Astrocyte of the cerebellum (primary cell): ENCODE data around the gene ADRB2.

Experiments
- DNase-seq: peaks from one replicate; pipeline ENCODE4 v3.0.0-alpha.2; 2011; ENCODE audit warnings: low read depth
- H3K4me3 ChIP-seq: 2 replicates; pipeline ENCODE4 v1.5.1; 2011; ENCODE audit warnings: mild to moderate bottlenecking, low read depth, low read length, moderate library complexity
- in situ Hi-C: cut with HindIII; loops from 2 replicates; pipeline ENCODE4 v1.10.0; 2017; ENCODE audit warnings: low sequenced_read_pairs
- TF ChIP-seq, protein P1 (sequence below): IDR thresholded peaks from 2 replicates; pipeline ENCODE4 v1.5.1; 2012; ENCODE audit warnings: low read length, low read depth, moderate library complexity, mild to moderate bottlenecking; ENCODE audit errors: missing control alignments

The ADRB2 gene

DNA sequence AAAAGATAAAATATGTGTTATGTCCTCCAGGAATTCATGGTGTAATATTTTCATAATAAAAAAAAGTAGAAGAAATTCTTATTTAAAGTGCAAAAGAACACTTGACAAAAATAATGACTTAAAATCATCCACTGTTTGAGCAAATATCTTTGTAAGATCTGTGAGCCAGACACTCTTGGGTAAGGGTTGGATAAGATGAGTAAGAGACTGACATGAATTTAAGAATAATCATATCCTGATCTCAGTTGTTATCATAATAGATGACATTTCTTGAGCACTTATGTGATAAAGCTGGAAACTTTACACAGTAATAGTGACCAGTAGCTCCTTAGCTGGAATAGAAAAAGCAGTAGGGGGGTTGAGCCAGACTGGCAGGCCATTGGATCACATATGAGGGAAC, 40.0 kb upstream of the ADRB2 start:
- no peak overlapping the region for H3K4me3 ChIP-seq
- TF ChIP-seq, protein P1, sequence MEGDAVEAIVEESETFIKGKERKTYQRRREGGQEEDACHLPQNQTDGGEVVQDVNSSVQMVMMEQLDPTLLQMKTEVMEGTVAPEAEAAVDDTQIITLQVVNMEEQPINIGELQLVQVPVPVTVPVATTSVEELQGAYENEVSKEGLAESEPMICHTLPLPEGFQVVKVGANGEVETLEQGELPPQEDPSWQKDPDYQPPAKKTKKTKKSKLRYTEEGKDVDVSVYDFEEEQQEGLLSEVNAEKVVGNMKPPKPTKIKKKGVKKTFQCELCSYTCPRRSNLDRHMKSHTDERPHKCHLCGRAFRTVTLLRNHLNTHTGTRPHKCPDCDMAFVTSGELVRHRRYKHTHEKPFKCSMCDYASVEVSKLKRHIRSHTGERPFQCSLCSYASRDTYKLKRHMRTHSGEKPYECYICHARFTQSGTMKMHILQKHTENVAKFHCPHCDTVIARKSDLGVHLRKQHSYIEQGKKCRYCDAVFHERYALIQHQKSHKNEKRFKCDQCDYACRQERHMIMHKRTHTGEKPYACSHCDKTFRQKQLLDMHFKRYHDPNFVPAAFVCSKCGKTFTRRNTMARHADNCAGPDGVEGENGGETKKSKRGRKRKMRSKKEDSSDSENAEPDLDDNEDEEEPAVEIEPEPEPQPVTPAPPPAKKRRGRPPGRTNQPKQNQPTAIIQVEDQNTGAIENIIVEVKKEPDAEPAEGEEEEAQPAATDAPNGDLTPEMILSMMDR: no peak
- in situ Hi-C loops: no loop called here
- no peak for DNase-seq

DNA sequence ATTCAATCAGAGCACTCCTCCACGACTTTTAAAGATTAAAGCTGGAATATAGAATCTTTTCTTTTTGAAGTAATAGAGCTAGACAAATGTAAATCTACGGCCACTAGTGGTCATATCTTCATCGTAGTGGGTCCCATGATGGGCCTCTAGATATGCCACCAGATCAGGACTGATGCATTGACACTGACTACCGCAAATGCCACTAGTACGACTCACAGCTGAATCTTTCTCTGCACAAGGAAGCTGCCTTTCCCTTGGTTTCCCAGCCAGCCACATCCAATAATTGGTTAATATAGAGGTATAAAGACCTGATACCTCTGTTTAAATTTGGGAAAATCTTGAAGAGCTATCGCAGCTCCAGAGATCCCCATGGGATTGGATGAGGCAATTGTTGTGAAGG, 37.8 kb upstream of the ADRB2 start:
- no peak overlapping the region for H3K4me3 ChIP-seq
- in situ Hi-C loops: no loop called here
- TF ChIP-seq, protein P1: no peak
- no peak for DNase-seq

DNA sequence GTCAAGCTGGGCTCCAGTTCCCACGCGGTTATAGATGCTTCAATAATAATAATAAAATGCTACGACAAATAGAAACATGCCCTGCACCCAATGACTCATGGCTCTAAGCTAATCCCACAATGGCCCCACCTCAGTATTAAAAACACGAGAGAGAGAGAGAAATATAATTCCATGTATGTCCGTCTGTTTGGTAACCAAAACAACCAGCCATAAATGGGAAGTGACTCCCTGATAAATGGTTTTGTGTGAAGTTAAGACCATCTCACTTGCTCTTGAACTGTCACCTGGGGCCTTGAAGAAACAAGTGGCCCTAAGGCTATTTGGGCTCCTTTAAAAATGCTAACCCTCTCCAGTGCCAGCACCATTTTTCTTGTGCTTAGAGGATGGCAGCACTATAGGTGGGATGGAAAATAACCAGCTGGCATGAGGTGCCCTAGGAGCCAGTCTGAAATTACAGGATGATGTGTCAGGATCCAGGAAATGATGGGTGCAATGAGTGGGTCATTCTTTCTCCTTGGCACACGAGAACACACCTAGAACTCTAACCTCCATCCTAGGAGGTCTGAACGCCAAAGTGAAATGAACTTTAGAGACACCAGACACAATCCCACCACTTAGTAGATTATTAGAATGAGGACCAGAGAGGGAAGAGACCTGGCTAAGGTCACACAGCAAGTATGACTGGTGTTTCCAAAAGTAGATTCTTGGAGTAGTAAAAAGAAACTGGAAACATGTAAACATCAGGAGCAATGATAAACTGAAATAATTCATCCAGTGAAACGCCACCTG, 35.7 kb upstream of the ADRB2 start:
- in situ Hi-C loops: loop anchor here (5.0 kb wide), 1 partner anchor 62 kb away; no protein-coding TSS in a partner anchor
- DNase-seq: no peak
- TF ChIP-seq, protein P1: no peak
- no peak overlapping the region for H3K4me3 ChIP-seq

DNA sequence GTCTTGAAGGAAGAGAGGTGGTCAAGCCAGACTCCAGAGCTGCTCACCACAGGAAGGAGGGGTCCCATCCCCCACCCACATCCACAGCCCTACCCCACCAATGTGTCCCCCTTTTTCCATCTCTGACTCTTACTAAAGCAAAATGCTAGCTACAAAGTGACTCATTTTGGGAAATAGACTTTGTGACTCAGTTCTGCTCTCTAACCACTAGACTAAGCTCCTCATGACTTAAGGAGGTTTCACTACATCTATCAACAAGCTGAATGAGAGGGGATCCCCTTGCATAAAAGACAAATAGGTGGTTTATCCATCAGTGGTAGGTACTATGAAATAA, 35.1 kb upstream of the ADRB2 start:
- in situ Hi-C loops: loop anchor here (5.0 kb wide), 1 partner anchor 61 kb away; no protein-coding TSS in a partner anchor
- no peak overlapping the region for H3K4me3 ChIP-seq
- TF ChIP-seq, protein P1: no peak
- DNase-seq: no peak

DNA sequence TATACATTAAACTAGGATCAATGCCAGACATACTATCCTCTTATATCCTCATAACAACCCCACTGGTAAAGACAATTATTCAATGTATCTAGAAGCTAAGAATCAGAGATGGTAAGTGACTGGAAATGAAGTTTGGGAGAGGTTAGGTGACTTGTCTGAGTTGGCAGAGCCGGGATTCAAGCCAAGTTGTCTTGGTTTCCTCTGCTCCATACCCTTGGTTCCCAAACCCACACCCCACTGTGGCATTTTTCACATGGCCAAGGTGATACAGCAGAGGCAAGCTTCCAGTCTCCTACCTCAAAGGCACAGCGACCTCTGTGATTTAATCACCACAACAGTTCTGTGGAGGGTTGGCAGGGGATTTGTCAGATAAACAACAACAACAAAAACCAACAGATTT, 34.7 kb upstream of the ADRB2 start:
- DNase-seq: no peak
- H3K4me3 ChIP-seq: no peak overlapping the region
- in situ Hi-C loops: loop anchor here (5.0 kb wide), 1 partner anchor 61 kb away; no protein-coding TSS in a partner anchor
- TF ChIP-seq, protein P1: no peak

DNA sequence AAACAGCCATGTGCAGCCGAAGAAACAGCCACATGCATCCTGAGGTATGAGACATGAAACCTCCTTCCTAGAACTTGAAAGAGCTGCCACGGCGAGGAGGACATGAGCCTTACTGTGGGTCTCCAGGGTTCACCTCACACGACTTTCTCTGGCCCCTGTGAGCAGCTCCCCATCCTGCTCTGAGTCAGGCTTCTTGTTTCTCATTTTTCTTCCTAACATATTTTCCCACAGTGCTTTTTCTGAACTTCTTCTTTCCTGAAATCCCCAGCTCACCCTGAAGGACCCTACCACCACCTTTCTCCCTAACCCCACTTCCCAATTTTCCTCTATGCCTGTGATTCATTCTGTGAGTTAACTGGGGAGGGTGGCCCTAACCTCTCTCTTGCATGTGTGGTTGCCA, 33.7 kb upstream of the ADRB2 start:
- no peak overlapping the region for H3K4me3 ChIP-seq
- in situ Hi-C loops: loop anchor here (5.0 kb wide), 1 partner anchor 60 kb away; no protein-coding TSS in a partner anchor
- TF ChIP-seq, protein P1: no peak
- DNase-seq: no peak
